Ascending aorta (tissue), 2 donors: Measurements from ENCODE around the gene ZNF148. TPM values are rescaled to one million over a fixed set of nuclear protein-coding genes. Genes with fewer than 3 reads are reported as not detected.

ENCODE experiments used
- DNase-seq, 2 donors: peaks; one replicate each; pipeline ENCODE4 v3.0.0-alpha.2; 2019; ENCODE audit warnings: low spot score in 2 of 2
- H3K27ac ChIP-seq, 2 donors: fragments of 200-600 bp; sonication (generic); one replicate each; pipeline ENCODE4 v1.5.1; 2016 to 2017; ENCODE audit warnings: mild to moderate bottlenecking in 1 of 2
- H3K27me3 ChIP-seq: fragments of 200-600 bp; sonication (generic); one replicate; pipeline ENCODE4 v1.5.1; 2017
- H3K36me3 ChIP-seq, 2 donors: fragments of 200-600 bp; sonication (generic); one replicate each; pipeline ENCODE4 v1.5.1; 2016
- H3K4me1 ChIP-seq, 2 donors: fragments of 200-600 bp; sonication (generic); one replicate each; pipeline ENCODE4 v1.5.1; 2016 to 2017; ENCODE audit warnings: mild to moderate bottlenecking in 1 of 2
- H3K4me3 ChIP-seq, 2 donors: fragments of 200-600 bp; sonication (generic); one replicate each; pipeline ENCODE4 v1.5.1; 2016 to 2017; ENCODE audit warnings: mild to moderate bottlenecking in 1 of 2
- H3K9me3 ChIP-seq, 2 donors: fragments of 200-600 bp; sonication (generic); one replicate each; pipeline ENCODE4 v1.5.1; 2016
- intact Hi-C: fragments of 100-400 bp; cut with DNase I; formaldehyde crosslinking; loops from one replicate; pipeline ENCODE4 v1.15.1; 2023
- total RNA-seq: library from RNA; depleted of rRNA; stranded (reverse); fragments of >200 nt; gene quantifications from one replicate; pipeline ENCODE4 v1.1.0, GENCODE V29; 2016
- TF ChIP-seq, protein P1 (sequence below), 3 experiments: fragments of 200-600 bp in 2 of 3; fragments of 450-650 bp in 1 of 3; sonication (generic) in 2 of 3; IDR thresholded peaks; one replicate each; pipeline ENCODE4 v1.5.1; 2016 to 2019; ENCODE audit warnings: antibody characterized with exemption in 3 of 3, mild to moderate bottlenecking in 1 of 3, moderate library complexity in 1 of 3

ZNF148 gene
- total RNA-seq, 1 donor from 2014 or later = 10.0 TPM

DNA sequence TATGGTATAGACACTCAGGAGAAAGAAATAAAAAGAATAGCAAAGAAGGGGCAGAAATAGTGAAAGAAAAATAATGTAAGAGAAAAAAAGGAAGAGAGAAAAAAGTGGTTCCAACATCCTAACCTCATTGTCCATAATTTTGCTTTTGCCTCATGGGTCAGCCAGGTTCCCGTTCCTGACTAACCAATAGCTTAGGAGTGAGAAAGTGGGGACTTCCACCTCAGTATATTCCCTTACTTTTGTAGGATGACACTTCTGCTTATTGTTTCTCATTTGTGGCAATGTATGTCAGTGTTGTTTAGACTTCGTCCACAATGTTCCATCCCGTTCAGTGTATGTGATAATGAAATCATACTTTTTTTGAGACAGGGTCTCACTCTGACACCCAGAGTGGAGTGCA is 153.3 kb downstream of the ZNF148 start:
- TF ChIP-seq, protein P1, sequence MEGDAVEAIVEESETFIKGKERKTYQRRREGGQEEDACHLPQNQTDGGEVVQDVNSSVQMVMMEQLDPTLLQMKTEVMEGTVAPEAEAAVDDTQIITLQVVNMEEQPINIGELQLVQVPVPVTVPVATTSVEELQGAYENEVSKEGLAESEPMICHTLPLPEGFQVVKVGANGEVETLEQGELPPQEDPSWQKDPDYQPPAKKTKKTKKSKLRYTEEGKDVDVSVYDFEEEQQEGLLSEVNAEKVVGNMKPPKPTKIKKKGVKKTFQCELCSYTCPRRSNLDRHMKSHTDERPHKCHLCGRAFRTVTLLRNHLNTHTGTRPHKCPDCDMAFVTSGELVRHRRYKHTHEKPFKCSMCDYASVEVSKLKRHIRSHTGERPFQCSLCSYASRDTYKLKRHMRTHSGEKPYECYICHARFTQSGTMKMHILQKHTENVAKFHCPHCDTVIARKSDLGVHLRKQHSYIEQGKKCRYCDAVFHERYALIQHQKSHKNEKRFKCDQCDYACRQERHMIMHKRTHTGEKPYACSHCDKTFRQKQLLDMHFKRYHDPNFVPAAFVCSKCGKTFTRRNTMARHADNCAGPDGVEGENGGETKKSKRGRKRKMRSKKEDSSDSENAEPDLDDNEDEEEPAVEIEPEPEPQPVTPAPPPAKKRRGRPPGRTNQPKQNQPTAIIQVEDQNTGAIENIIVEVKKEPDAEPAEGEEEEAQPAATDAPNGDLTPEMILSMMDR (IDR thresholded peaks at IDR 0.05) = no peak
- no peak overlapping the region for H3K27ac ChIP-seq
- H3K9me3 ChIP-seq = no peaks in the 10 kb centered on the region
- no peaks in the 10 kb centered on the region for H3K27me3 ChIP-seq
- no peak overlapping the region for H3K4me3 ChIP-seq
- no peaks in the 10 kb centered on the region for H3K36me3 ChIP-seq
- DNase-seq = no peak
- intact Hi-C loops = no loop called here
- H3K4me1 ChIP-seq = no peaks in the 10 kb centered on the region

DNA sequence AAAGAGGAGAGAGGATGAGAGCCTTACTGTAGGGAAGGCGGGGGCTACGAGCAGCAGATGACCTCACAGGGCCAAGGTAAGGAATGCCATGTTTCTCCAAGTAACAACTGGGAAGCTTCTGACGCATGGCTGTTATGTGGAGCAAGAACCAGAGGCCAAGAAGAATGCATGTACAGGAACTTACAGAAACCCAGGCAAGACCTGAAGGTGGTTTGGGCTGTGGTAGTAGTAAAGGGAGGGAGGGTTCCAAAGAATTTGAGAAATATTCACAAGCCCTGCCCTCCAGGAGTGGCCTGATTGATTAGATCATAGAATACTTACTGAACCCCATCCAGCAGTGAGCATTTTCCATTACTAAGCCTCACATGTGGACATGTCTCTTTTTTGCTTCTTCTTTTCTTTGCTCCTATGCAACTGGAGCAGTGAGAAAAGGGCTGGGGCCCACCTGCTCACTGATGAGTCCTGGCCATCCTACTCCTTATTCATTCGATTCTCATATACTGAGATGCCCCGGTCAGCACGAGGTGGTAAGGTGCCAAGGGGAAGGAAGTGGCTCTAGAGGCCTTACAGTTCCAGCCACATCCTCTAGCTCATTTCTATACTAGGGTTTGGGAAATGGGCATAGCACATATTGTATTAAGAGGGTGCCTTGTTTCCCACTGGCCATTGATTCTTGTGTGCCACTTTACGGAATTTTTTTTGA is 154.2 kb downstream of the ZNF148 start:
- Histone ChIP-seq H3K36me3 (no peaks in the 10 kb centered on the region), H3K27ac (no peak overlapping the region), H3K9me3 (no peaks in the 10 kb centered on the region), H3K27me3 (no peaks in the 10 kb centered on the region), H3K4me1 (no peaks in the 10 kb centered on the region), H3K4me3 (no peak overlapping the region)
- no peak for DNase-seq
- TF ChIP-seq, protein P1 (IDR thresholded peaks at IDR 0.05) = no peak
- intact Hi-C loops = no loop called here

DNA sequence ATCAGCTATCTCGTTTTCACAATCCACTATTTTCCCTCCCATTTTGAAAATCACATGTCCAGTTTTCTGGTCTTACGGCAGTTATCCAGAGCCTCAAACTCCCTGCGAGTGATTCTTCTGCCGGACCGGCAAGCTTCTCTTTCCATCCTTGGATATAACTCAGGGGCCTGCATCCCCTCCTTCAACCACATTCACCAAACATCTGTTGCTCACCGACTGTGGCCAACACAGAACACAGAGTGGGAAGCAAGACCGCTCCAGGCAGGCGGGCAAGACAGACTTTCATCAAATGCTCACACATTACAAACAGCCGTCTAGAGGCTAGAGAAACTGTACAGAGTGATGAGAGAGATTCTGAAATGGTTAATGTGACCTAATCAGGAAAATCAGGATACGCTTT is 154.9 kb downstream of the ZNF148 start:
- no peak for DNase-seq
- intact Hi-C loops = no loop called here
- H3K27me3 ChIP-seq = no peaks in the 10 kb centered on the region
- TF ChIP-seq, protein P1 (IDR thresholded peaks at IDR 0.05) = no peak
- H3K4me1 ChIP-seq = no peaks in the 10 kb centered on the region
- H3K9me3 ChIP-seq = no peaks in the 10 kb centered on the region
- H3K4me3 ChIP-seq = no peak overlapping the region
- no peaks in the 10 kb centered on the region for H3K36me3 ChIP-seq
- H3K27ac ChIP-seq = no peak overlapping the region

DNA sequence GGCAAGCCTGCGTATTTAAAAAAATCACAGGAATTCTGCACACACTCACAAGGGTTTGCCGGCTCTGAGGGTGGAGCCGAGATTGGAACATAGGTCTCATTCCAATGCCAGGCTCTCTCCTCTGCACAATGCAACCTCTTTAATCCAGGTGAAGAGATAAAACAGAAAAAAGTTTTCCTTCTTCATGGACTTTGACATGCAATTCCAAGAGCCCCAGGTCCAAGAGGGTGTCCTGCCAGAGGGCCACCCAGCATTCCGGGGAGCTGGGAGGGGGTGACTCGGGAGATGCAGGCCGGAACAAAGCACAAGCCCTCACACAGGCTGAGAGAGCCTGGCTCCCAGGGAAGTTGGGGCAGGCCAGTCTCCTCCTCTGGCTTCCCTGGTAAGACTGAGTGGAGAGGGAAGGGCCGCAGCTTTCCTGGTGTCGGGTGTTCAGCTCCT is 155.8 kb downstream of the ZNF148 start:
- Histone ChIP-seq H3K27ac (no peak overlapping the region), H3K27me3 (no peaks in the 10 kb centered on the region), H3K9me3 (no peaks in the 10 kb centered on the region), H3K36me3 (no peaks in the 10 kb centered on the region), H3K4me3 (no peak overlapping the region), H3K4me1 (no peaks in the 10 kb centered on the region)
- TF ChIP-seq, protein P1 (IDR thresholded peaks at IDR 0.05) = no peak
- no peak for DNase-seq
- intact Hi-C loops = no loop called here

DNA sequence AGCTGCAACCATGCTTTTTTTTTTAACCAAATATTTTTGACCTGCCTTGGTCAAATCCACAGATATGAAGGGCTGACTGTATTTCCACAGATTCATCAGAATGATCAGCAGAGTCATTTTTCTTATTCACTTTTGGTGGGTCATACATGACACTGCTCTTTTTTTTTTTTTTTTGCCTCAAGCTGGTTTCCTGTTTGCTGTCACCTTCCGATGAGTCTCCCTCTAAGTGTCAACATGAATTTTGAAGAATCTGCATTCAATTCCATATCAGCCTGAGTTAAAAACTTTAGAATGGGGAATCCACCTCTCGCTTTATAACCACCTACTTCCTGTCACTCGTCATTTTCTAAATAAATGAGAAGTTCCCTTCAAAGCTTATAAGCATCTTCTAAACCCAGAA is 160.4 kb downstream of the ZNF148 start:
- Histone ChIP-seq H3K4me3 (no peak overlapping the region), H3K4me1 (peaks cover 9 to 11% of the 10 kb centered on the region in 2 donors), H3K36me3 (no peaks in the 10 kb centered on the region), H3K27me3 (peaks cover 10% of the 10 kb centered on the region), H3K9me3 (no peaks in the 10 kb centered on the region), H3K27ac (no peak overlapping the region)
- TF ChIP-seq, protein P1 (IDR thresholded peaks at IDR 0.05) = no peak
- no peak for DNase-seq
- intact Hi-C loops = no loop called here
